GM18498 (cell line): ENCODE data around the gene MUC13.

Source experiments
- ATAC-seq: cut with Tn5 transposase; IDR thresholded peaks from one replicate; pipeline ENCODE4 v1.9.1; 2021; ENCODE audit warnings: mild to moderate bottlenecking, moderate library complexity; ENCODE audit not compliant: unreplicated experiment

MUC13 gene

GRCh38 chr3:124904835-124905492, 29.6 kb downstream of the MUC13 start:
- no peak for ATAC-seq

DNA sequence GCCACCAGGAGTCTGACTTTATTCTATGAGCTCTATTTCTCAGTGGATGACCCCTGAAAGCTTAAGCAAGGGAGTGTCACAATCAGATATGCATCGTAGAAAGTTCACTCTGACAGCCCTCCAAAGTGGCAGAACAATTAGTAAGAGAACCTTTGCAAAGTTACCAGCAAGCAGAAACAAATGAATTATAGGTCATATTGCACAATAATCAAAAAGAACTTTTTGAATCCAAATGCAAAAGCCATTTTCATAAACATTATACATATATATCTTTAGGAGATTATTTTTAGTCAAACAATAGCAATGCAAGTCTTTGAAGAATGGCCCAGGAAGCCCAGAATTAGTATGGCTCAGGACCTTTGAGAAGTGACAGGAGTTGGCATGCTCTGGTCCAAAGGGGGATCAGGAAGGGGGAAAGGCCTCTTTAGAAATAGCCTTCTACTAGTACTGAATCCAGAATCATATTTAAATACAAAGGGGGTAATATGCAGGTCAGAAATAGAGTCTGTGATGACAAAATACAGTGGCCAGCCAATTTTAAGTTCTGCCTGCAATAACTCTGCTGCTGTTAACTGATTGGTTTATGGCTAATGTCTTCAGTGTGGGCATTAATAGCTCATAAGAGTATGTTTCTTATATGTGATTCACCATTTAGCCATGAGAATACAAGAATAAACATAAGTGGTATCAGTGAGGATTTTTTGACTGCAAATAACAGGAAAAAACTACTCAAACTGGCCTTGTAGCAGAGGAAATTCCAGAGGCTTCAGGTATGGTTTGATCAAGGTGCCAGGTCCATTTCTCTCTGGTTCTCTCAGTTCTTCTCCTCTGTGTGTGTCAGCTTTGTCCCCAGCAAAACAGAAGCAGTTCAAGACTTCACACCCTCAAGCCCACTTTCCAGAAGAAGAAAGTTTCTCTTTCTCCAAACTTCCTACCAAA, 30.4 kb downstream of the MUC13 start:
- no peak for ATAC-seq

- ATAC-seq: no peak
Observed at GRCh38 chr3:124896824-124897526, 37.6 kb downstream of the MUC13 start.

GRCh38 chr3:124895756-124896155, 38.8 kb downstream of the MUC13 start:
- no peak for ATAC-seq

- no peak for ATAC-seq
Observed at GRCh38 chr3:124893526-124893925, 41.0 kb downstream of the MUC13 start.

GRCh38 chr3:124890573-124891190, 43.9 kb downstream of the MUC13 start:
- ATAC-seq: no peak

DNA sequence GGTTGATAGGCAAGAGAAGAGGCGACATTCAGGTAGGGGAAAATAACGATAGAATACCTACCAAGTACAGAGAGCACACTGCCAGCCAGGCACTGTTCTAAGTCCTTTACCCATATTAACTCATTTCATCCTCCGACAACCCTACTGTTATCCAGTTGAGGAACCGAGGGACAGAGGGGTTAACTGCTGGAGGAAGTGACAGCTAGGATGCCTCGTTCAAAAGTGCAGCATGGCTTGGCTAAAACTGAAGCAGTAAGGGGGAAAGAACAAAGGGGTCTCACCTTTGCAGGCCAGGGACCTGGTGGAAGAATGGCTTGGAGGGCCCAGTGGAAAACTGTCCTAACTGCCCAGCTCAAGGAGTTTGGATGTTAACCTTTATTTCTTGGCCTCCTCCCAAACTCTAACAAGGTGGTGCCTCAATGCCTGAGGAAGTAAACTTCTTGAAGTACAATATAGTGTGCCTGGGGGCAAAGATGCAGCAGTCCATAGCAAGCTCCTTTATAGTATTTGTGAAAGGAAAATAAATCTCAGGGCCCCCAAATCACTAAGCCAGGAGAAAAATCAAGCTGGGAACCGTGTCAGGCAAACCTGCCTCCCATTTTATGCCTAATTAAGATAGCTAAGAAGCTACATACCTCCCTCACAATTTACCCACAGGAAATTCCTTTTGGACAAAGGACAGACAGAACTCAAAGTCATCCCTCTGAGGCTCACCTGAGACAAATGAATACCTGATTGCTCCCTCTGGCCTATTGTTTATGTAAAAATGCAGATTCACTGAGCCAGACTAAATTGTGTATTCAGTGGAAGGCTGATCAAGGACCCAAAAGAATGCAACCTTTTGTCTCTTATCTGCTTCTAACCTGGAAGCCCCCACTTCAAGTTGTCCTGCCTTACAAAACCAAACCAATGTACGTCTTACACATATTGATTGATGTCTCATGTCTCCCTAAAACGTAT, 45.8 kb downstream of the MUC13 start:
- no peak for ATAC-seq

- ATAC-seq: no peak
Observed at GRCh38 chr3:124887932-124888298, 46.6 kb downstream of the MUC13 start.

- peak; percentile 64 for ATAC-seq
Observed at GRCh38 chr3:124887177-124887931, 47.2 kb downstream of the MUC13 start, which contains the start of gene ITGB5. TSS of gene ITGB5 (minus strand) at chr3:124887365. CDS start at chr3:124887000, 365 bp downstream.

GRCh38 chr3:124886168-124887056, 48.1 kb downstream of the MUC13 start:
- ATAC-seq: peak; percentile 59

- no peak for ATAC-seq
Observed at GRCh38 chr3:124885466-124886167, 48.9 kb downstream of the MUC13 start.

GRCh38 chr3:124884474-124885101, 50.0 kb downstream of the MUC13 start:
- ATAC-seq: no peak

- no peak for ATAC-seq
Observed at GRCh38 chr3:124883766-124884473, 50.6 kb downstream of the MUC13 start.

- ATAC-seq: no peak
Observed at GRCh38 chr3:124882816-124883747, 51.5 kb downstream of the MUC13 start.

- no peak for ATAC-seq
Observed at GRCh38 chr3:124881976-124882697, 52.4 kb downstream of the MUC13 start.
